Activated T-cell treated with anti-CD3 and anti-CD28 coated beads, Interleukin-2, amount 50 U/mL, for 24 hours (primary cell): ENCODE data around the gene ZNF787.

Source experiments
- DNase-seq: peaks from one replicate; pipeline ENCODE4 v3.0.0-alpha.2; 2020
- H3K27ac Mint-ChIP-seq: 2 replicates; pipeline ENCODE4 v1.8.0; 2020; ENCODE audit warnings: mild to moderate bottlenecking, mixed read lengths
- H3K27me3 Mint-ChIP-seq: 2 replicates; pipeline ENCODE4 v1.8.0; 2020; ENCODE audit warnings: mixed read lengths
- H3K36me3 Mint-ChIP-seq: 2 replicates; pipeline ENCODE4 v1.8.0; 2020; ENCODE audit warnings: low read depth, mixed read lengths
- H3K4me1 Mint-ChIP-seq: 2 replicates; pipeline ENCODE4 v1.8.0; 2020; ENCODE audit warnings: low read depth, mixed read lengths
- H3K4me3 Mint-ChIP-seq: 2 replicates; pipeline ENCODE4 v1.8.0; 2020; ENCODE audit warnings: mild to moderate bottlenecking, moderate library complexity, mixed read lengths
- H3K9me3 Mint-ChIP-seq: 2 replicates; pipeline ENCODE4 v1.8.0; 2020; ENCODE audit warnings: mixed read lengths

Gene ZNF787

GRCh38 chr19:56137405-56137804 is 16.3 kb upstream of the ZNF787 start:
- no peak for DNase-seq
- Mint-ChIP-seq H3K27ac (no peak overlapping the region), H3K27me3 (no peaks in the 10 kb centered on the region), H3K4me1 (peaks cover 23% of the 10 kb centered on the region), H3K4me3 (no peak overlapping the region), H3K9me3 (no peaks in the 10 kb centered on the region), H3K36me3 (peaks cover 3% of the 10 kb centered on the region)

- no peak for DNase-seq
- H3K27me3 Mint-ChIP-seq: no peaks in the 10 kb centered on the region
- peaks cover 3% of the 10 kb centered on the region for H3K36me3 Mint-ChIP-seq
- H3K4me3 Mint-ChIP-seq: no peak overlapping the region
- no peak overlapping the region for H3K27ac Mint-ChIP-seq
- H3K4me1 Mint-ChIP-seq: peaks cover 16% of the 10 kb centered on the region
- H3K9me3 Mint-ChIP-seq: no peaks in the 10 kb centered on the region
Observed at GRCh38 chr19:56136362-56136761, 15.3 kb upstream of the ZNF787 start.

GRCh38 chr19:56134654-56134921 is 13.5 kb upstream of the ZNF787 start:
- Mint-ChIP-seq H3K9me3 (no peaks in the 10 kb centered on the region), H3K4me1 (peaks cover 4% of the 10 kb centered on the region), H3K4me3 (no peak overlapping the region), H3K36me3 (no peaks in the 10 kb centered on the region), H3K27me3 (no peaks in the 10 kb centered on the region), H3K27ac (no peak overlapping the region)
- DNase-seq: no peak

- Mint-ChIP-seq H3K9me3 (no peaks in the 10 kb centered on the region), H3K27me3 (no peaks in the 10 kb centered on the region), H3K27ac (no peak overlapping the region), H3K4me1 (peaks cover 1% of the 10 kb centered on the region), H3K36me3 (no peaks in the 10 kb centered on the region), H3K4me3 (no peak overlapping the region)
- no peak for DNase-seq
Observed at GRCh38 chr19:56133858-56134653, 13.0 kb upstream of the ZNF787 start.

GRCh38 chr19:56132316-56132822 is 11.3 kb upstream of the ZNF787 start:
- DNase-seq: no peak
- H3K27me3 Mint-ChIP-seq: no peaks in the 10 kb centered on the region
- no peak overlapping the region for H3K27ac Mint-ChIP-seq
- no peaks in the 10 kb centered on the region for H3K4me1 Mint-ChIP-seq
- no peak overlapping the region for H3K4me3 Mint-ChIP-seq
- no peaks in the 10 kb centered on the region for H3K36me3 Mint-ChIP-seq
- H3K9me3 Mint-ChIP-seq: no peaks in the 10 kb centered on the region

GRCh38 chr19:56131651-56132050 is 10.6 kb upstream of the ZNF787 start:
- DNase-seq: no peak
- no peaks in the 10 kb centered on the region for H3K4me1 Mint-ChIP-seq
- H3K4me3 Mint-ChIP-seq: no peak overlapping the region
- no peak overlapping the region for H3K27ac Mint-ChIP-seq
- no peaks in the 10 kb centered on the region for H3K36me3 Mint-ChIP-seq
- H3K9me3 Mint-ChIP-seq: no peaks in the 10 kb centered on the region
- no peaks in the 10 kb centered on the region for H3K27me3 Mint-ChIP-seq

GRCh38 chr19:56130006-56130405 is 8.9 kb upstream of the ZNF787 start:
- no peaks in the 10 kb centered on the region for H3K4me1 Mint-ChIP-seq
- H3K4me3 Mint-ChIP-seq: no peak overlapping the region
- H3K9me3 Mint-ChIP-seq: no peaks in the 10 kb centered on the region
- H3K36me3 Mint-ChIP-seq: no peaks in the 10 kb centered on the region
- no peak overlapping the region for H3K27ac Mint-ChIP-seq
- DNase-seq: no peak
- no peaks in the 10 kb centered on the region for H3K27me3 Mint-ChIP-seq

- no peak overlapping the region for H3K27ac Mint-ChIP-seq
- no peak for DNase-seq
Observed at GRCh38 chr19:56126983-56127780, 6.1 kb upstream of the ZNF787 start.

GRCh38 chr19:56125806-56126590 is 4.9 kb upstream of the ZNF787 start:
- H3K4me1 Mint-ChIP-seq: peaks cover 16% of the 10 kb centered on the region
- H3K27ac Mint-ChIP-seq: no peak overlapping the region
- no peaks in the 10 kb centered on the region for H3K36me3 Mint-ChIP-seq
- H3K27me3 Mint-ChIP-seq: no peaks in the 10 kb centered on the region
- H3K9me3 Mint-ChIP-seq: no peaks in the 10 kb centered on the region
- H3K4me3 Mint-ChIP-seq: no peak overlapping the region
- no peak for DNase-seq

More at GRCh38 chr19:56126983-56127780, 6.1 kb upstream of the ZNF787 start:
- Mint-ChIP-seq H3K4me3 (no peak overlapping the region), H3K9me3 (no peaks in the 10 kb centered on the region), H3K36me3 (no peaks in the 10 kb centered on the region), H3K4me1 (peaks cover 11% of the 10 kb centered on the region), H3K27me3 (no peaks in the 10 kb centered on the region)

- peaks cover 22% of the 10 kb centered on the region for H3K4me1 Mint-ChIP-seq
- no peaks in the 10 kb centered on the region for H3K27me3 Mint-ChIP-seq
- no peak overlapping the region for H3K4me3 Mint-ChIP-seq
- no peak for DNase-seq
- H3K36me3 Mint-ChIP-seq: peaks cover 8% of the 10 kb centered on the region
- H3K27ac Mint-ChIP-seq: no peak overlapping the region
- no peaks in the 10 kb centered on the region for H3K9me3 Mint-ChIP-seq
Observed at GRCh38 chr19:56124578-56124977, 3.5 kb upstream of the ZNF787 start.

GRCh38 chr19:56123266-56123891 is 2.3 kb upstream of the ZNF787 start:
- H3K4me1 Mint-ChIP-seq: peaks cover 34% of the 10 kb centered on the region
- H3K27me3 Mint-ChIP-seq: no peaks in the 10 kb centered on the region
- H3K9me3 Mint-ChIP-seq: no peaks in the 10 kb centered on the region
- no peak for DNase-seq
- H3K4me3 Mint-ChIP-seq: no peak overlapping the region
- peaks cover 20% of the 10 kb centered on the region for H3K36me3 Mint-ChIP-seq
- H3K27ac Mint-ChIP-seq: no peak overlapping the region

GRCh38 chr19:56120371-56121179 is 520 bp downstream of the ZNF787 start:
- Mint-ChIP-seq H3K4me1 (peaks cover 50% of the 10 kb centered on the region), H3K9me3 (no peaks in the 10 kb centered on the region), H3K36me3 (peaks cover 30% of the 10 kb centered on the region)

GRCh38 chr19:56120002-56120370 is 1.1 kb downstream of the ZNF787 start:
- H3K27ac Mint-ChIP-seq: peak overlapping the region; percentile 98
- peaks cover 54% of the 10 kb centered on the region for H3K4me1 Mint-ChIP-seq
- no peak for DNase-seq
- peaks cover 36% of the 10 kb centered on the region for H3K36me3 Mint-ChIP-seq
- peak overlapping the region; percentile 87 for H3K4me3 Mint-ChIP-seq
- H3K9me3 Mint-ChIP-seq: no peaks in the 10 kb centered on the region
- no peaks in the 10 kb centered on the region for H3K27me3 Mint-ChIP-seq

More at GRCh38 chr19:56120371-56121179, 520 bp downstream of the ZNF787 start:
- Mint-ChIP-seq H3K4me3 (peak overlapping the region; percentile 87), H3K27me3 (no peaks in the 10 kb centered on the region), H3K27ac (peak overlapping the region; percentile 98)
- DNase-seq: peak; percentile 88
